ENCODE results near the gene EDRF1.

Gene EDRF1

GRCh38 chr10:125756853-125757487, 37.5 kb downstream of the EDRF1 start:
- DNase-seq (ENCODE audit: insufficient read length, low spot score) = no peak
- FAIRE-seq = no peak
- TF ChIP-seq SPI1 (IDR thresholded peaks at IDR 0.05; ENCODE audit: low read depth, low read length) (no peak), POU2F2 (IDR thresholded peaks at IDR 0.05; ENCODE audit: low read depth, low read length) (no peak), POLR2AphosphoS5 (IDR thresholded peaks at IDR 0.05; ENCODE audit: low read depth, low read length) (no peak), PAX5 (IDR thresholded peaks at IDR 0.05; ENCODE audit: insufficient read depth, low read length, severe bottlenecking) (no peak), TAF1 (IDR thresholded peaks at IDR 0.05; ENCODE audit: low read depth, low read length) (no peak), POLR2A (IDR thresholded peaks at IDR 0.05; ENCODE audit: low read depth, low read length) (no peak)

DNA sequence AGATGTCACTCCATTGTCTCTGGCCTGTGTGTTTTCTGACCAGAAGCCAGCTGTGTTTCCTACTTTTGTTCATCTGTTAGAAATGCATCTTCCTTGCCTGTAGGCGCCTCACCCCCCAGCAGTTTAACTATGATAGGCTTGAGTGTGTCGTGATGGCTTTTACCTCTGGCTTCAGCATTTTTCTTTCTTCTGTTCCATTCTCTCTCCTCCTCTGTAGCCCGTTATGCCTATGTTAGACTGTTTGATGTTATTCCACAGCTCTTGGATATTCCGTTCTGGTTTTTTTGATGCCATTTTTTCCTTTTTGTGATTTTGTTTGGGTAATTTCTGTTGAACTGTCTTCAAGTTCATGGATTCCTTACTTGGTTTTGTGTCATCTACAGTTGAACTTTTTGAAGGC, 38.2 kb downstream of the EDRF1 start:
- no peak for FAIRE-seq
- TF ChIP-seq POLR2AphosphoS5 (IDR thresholded peaks at IDR 0.05; ENCODE audit: low read depth, low read length) = no peak
- TF ChIP-seq POU2F2 (IDR thresholded peaks at IDR 0.05; ENCODE audit: low read depth, low read length) = no peak
- no peak for TF ChIP-seq TAF1 (IDR thresholded peaks at IDR 0.05; ENCODE audit: low read depth, low read length)
- TF ChIP-seq POLR2A (IDR thresholded peaks at IDR 0.05; ENCODE audit: low read depth, low read length) = no peak
- TF ChIP-seq PAX5 (IDR thresholded peaks at IDR 0.05; ENCODE audit: insufficient read depth, low read length, severe bottlenecking) = no peak
- no peak for TF ChIP-seq SPI1 (IDR thresholded peaks at IDR 0.05; ENCODE audit: low read depth, low read length)
- DNase-seq (ENCODE audit: insufficient read length, low spot score) = no peak

GRCh38 chr10:125761961-125762360, 42.5 kb downstream of the EDRF1 start:
- no peak for TF ChIP-seq POLR2A (IDR thresholded peaks at IDR 0.05; ENCODE audit: low read depth, low read length)
- TF ChIP-seq POU2F2 (IDR thresholded peaks at IDR 0.05; ENCODE audit: low read depth, low read length) = no peak
- TF ChIP-seq TAF1 (IDR thresholded peaks at IDR 0.05; ENCODE audit: low read depth, low read length) = no peak
- no peak for TF ChIP-seq PAX5 (IDR thresholded peaks at IDR 0.05; ENCODE audit: insufficient read depth, low read length, severe bottlenecking)
- no peak for TF ChIP-seq POLR2AphosphoS5 (IDR thresholded peaks at IDR 0.05; ENCODE audit: low read depth, low read length)
- TF ChIP-seq SPI1 (IDR thresholded peaks at IDR 0.05; ENCODE audit: low read depth, low read length) = no peak
- FAIRE-seq (no peak), DNase-seq (ENCODE audit: insufficient read length, low spot score) (no peak)

- FAIRE-seq = no peak
- DNase-seq (ENCODE audit: insufficient read length, low spot score) = no peak
Observed at GRCh38 chr10:125762692-125763648, 43.5 kb downstream of the EDRF1 start.

DNA sequence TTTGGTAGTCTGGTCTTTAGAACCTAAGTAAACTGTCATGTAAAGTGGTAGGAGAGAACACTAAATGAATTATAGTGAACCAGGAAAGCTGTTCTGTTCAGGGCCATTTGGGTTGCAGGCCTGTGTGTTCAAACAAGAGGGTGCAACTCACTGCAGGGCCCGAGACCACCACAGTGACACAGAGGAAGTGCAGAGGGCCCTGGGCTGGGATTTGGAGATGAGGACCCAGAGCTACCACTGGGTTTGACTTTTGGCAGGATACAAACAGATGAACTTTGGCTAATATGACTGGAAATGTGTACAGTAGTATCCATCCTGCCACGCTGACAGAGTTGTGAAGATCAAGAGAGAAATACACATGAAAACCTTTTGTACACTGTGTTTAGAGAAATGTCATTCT, 46.3 kb downstream of the EDRF1 start:
- DNase-seq (ENCODE audit: insufficient read length, low spot score) = no peak
- FAIRE-seq = no peak
- TF ChIP-seq PAX5 (IDR thresholded peaks at IDR 0.05; ENCODE audit: insufficient read depth, low read length, severe bottlenecking) = no peak
- TF ChIP-seq POLR2AphosphoS5 (IDR thresholded peaks at IDR 0.05; ENCODE audit: low read depth, low read length) = no peak
- TF ChIP-seq POLR2A (IDR thresholded peaks at IDR 0.05; ENCODE audit: low read depth, low read length) = no peak
- no peak for TF ChIP-seq TAF1 (IDR thresholded peaks at IDR 0.05; ENCODE audit: low read depth, low read length)
- no peak for TF ChIP-seq SPI1 (IDR thresholded peaks at IDR 0.05; ENCODE audit: low read depth, low read length)
- no peak for TF ChIP-seq POU2F2 (IDR thresholded peaks at IDR 0.05; ENCODE audit: low read depth, low read length)

More at GRCh38 chr10:125762692-125763648, 43.5 kb downstream of the EDRF1 start:
- TF ChIP-seq POU2F2 (IDR thresholded peaks at IDR 0.05; ENCODE audit: low read depth, low read length) (no peak), SPI1 (IDR thresholded peaks at IDR 0.05; ENCODE audit: low read depth, low read length) (no peak), PAX5 (IDR thresholded peaks at IDR 0.05; ENCODE audit: insufficient read depth, low read length, severe bottlenecking) (no peak), POLR2A (IDR thresholded peaks at IDR 0.05; ENCODE audit: low read depth, low read length) (no peak), POLR2AphosphoS5 (IDR thresholded peaks at IDR 0.05; ENCODE audit: low read depth, low read length) (no peak), TAF1 (IDR thresholded peaks at IDR 0.05; ENCODE audit: low read depth, low read length) (no peak)

- DNase-seq (ENCODE audit: insufficient read length, low spot score) (no peak), FAIRE-seq (no peak)
- TF ChIP-seq SPI1 (IDR thresholded peaks at IDR 0.05; ENCODE audit: low read depth, low read length) (no peak), POLR2A (IDR thresholded peaks at IDR 0.05; ENCODE audit: low read depth, low read length) (no peak), POLR2AphosphoS5 (IDR thresholded peaks at IDR 0.05; ENCODE audit: low read depth, low read length) (no peak), TAF1 (IDR thresholded peaks at IDR 0.05; ENCODE audit: low read depth, low read length) (no peak)
Observed at GRCh38 chr10:125766511-125766910, 47.0 kb downstream of the EDRF1 start.

DNA sequence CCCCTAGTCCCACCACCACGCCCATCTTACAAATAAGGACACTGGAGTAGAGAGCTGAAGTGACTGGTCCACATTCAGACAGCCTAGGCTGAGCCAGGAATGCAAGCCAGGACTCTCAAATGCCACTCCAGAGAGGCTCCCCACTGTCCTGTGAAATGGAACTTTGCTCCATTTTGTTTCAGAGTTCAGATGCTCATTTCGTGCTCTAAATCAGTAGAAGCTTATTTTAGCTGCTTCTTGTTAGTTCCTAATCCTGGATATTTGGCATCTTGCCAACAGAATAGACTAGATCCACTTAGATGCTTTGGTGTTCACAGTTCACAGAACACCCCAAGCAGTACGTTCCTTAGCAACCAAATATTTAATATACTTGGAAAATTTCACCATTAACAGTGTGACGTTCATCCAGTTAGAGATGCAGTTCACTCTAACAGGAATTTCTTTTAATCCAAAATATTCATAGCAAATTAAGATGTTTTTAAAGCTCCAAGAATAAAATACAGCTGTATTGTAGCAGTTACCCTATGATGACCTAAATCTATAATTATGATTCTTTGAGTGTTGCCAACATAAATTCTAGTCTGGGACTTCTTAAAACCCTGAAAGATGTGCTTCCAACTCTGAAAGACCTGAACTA, 48.8 kb downstream of the EDRF1 start:
- no peak for DNase-seq (ENCODE audit: insufficient read length, low spot score)
- no peak for FAIRE-seq
- TF ChIP-seq POLR2AphosphoS5 (IDR thresholded peaks at IDR 0.05; ENCODE audit: low read depth, low read length) (no peak), TAF1 (IDR thresholded peaks at IDR 0.05; ENCODE audit: low read depth, low read length) (no peak), POLR2A (IDR thresholded peaks at IDR 0.05; ENCODE audit: low read depth, low read length) (no peak), PAX5 (IDR thresholded peaks at IDR 0.05; ENCODE audit: insufficient read depth, low read length, severe bottlenecking) (no peak), SPI1 (IDR thresholded peaks at IDR 0.05; ENCODE audit: low read depth, low read length) (no peak), POU2F2 (IDR thresholded peaks at IDR 0.05; ENCODE audit: low read depth, low read length) (no peak)

- FAIRE-seq = no peak
- no peak for DNase-seq (ENCODE audit: insufficient read length, low spot score)
- TF ChIP-seq PAX5 (IDR thresholded peaks at IDR 0.05; ENCODE audit: insufficient read depth, low read length, severe bottlenecking) = no peak
- no peak for TF ChIP-seq TAF1 (IDR thresholded peaks at IDR 0.05; ENCODE audit: low read depth, low read length)
- no peak for TF ChIP-seq POU2F2 (IDR thresholded peaks at IDR 0.05; ENCODE audit: low read depth, low read length)
- no peak for TF ChIP-seq POLR2A (IDR thresholded peaks at IDR 0.05; ENCODE audit: low read depth, low read length)
- no peak for TF ChIP-seq SPI1 (IDR thresholded peaks at IDR 0.05; ENCODE audit: low read depth, low read length)
- TF ChIP-seq POLR2AphosphoS5 (IDR thresholded peaks at IDR 0.05; ENCODE audit: low read depth, low read length) = no peak
Observed at GRCh38 chr10:125769175-125769574, 49.7 kb downstream of the EDRF1 start.

- no peak for FAIRE-seq
Observed at GRCh38 chr10:125770844-125771243, 51.3 kb downstream of the EDRF1 start.

More at GRCh38 chr10:125770844-125771243, 51.3 kb downstream of the EDRF1 start:
- TF ChIP-seq POU2F2 (IDR thresholded peaks at IDR 0.05; ENCODE audit: low read depth, low read length) = no peak
- no peak for TF ChIP-seq SPI1 (IDR thresholded peaks at IDR 0.05; ENCODE audit: low read depth, low read length)
- TF ChIP-seq PAX5 (IDR thresholded peaks at IDR 0.05; ENCODE audit: insufficient read depth, low read length, severe bottlenecking) = no peak
- no peak for TF ChIP-seq POLR2A (IDR thresholded peaks at IDR 0.05; ENCODE audit: low read depth, low read length)
- TF ChIP-seq POLR2AphosphoS5 (IDR thresholded peaks at IDR 0.05; ENCODE audit: low read depth, low read length) = no peak
- TF ChIP-seq TAF1 (IDR thresholded peaks at IDR 0.05; ENCODE audit: low read depth, low read length) = no peak
- DNase-seq (ENCODE audit: insufficient read length, low spot score) = no peak
